ENCODE data around the gene GNAT2. TPM values are rescaled to one million over a fixed set of nuclear protein-coding genes. Genes with fewer than 3 reads are reported as not detected.

Gene GNAT2
- total RNA-seq, 1 donor from 2014 or later, result not detected

GRCh38 chr1:109634292-109634691 is 14.9 kb upstream of the GNAT2 start:
- Mint-ChIP-seq H3K9me3 (no peaks in the 10 kb centered on the region), H3K36me3 (peaks cover 7% of the 10 kb centered on the region), H3K4me3 (peak overlapping the region; percentile 19), H3K27ac (no peak overlapping the region), H3K27me3 (ENCODE audit: insufficient read depth, low read depth) (peaks cover 4% of the 10 kb centered on the region), H3K4me1 (peaks cover 28% of the 10 kb centered on the region)
- Histone ChIP-seq H3K27ac (no peak overlapping the region), H3K36me3 (no peaks in the 10 kb centered on the region), H3F3A (ENCODE audit: low read depth) (peaks cover 9% of the 10 kb centered on the region), H3K4me2 (no peak overlapping the region), H3K27me3 (no peaks in the 10 kb centered on the region), H4K20me1 (ENCODE audit: low read depth) (no peaks in the 10 kb centered on the region), H3K4me3 (no peak overlapping the region), H2AFZ (replicated peaks) (no peak overlapping the region), H3K9me3 (ENCODE audit: low read depth) (no peaks in the 10 kb centered on the region), H3K9ac (no peak overlapping the region), H3K79me2 (ENCODE audit: low read depth) (no peaks in the 10 kb centered on the region), H3K4me1 (peaks cover 27% of the 10 kb centered on the region)
- no peak for TF ChIP-seq CTCF (IDR thresholded peaks at IDR 0.05)
- TF ChIP-seq EZH2 (IDR thresholded peaks at IDR 0.05), result no peak
- no peak for TF ChIP-seq EZH2phosphoT487 (IDR thresholded peaks at IDR 0.05)
- no peak for DNase-seq (ENCODE audit: low spot score)

- Mint-ChIP-seq H3K4me3 (no peak overlapping the region), H3K27ac (peak overlapping the region; percentile 63), H3K4me1 (peaks cover 24% of the 10 kb centered on the region), H3K36me3 (peaks cover 13% of the 10 kb centered on the region), H3K27me3 (ENCODE audit: insufficient read depth, low read depth) (peaks cover 2% of the 10 kb centered on the region), H3K9me3 (no peaks in the 10 kb centered on the region)
- TF ChIP-seq CTCF (IDR thresholded peaks at IDR 0.05), result no peak
- TF ChIP-seq EZH2phosphoT487 (IDR thresholded peaks at IDR 0.05), result no peak
- H3K4me1 ChIP-seq, result peaks cover 21% of the 10 kb centered on the region
- no peak overlapping the region for H3K4me3 ChIP-seq
- H3K27ac ChIP-seq, result peak overlapping the region; percentile 78
- no peaks in the 10 kb centered on the region for H3K79me2 ChIP-seq (ENCODE audit: low read depth)
- H4K20me1 ChIP-seq (ENCODE audit: low read depth), result no peaks in the 10 kb centered on the region
- H3K4me2 ChIP-seq, result peak overlapping the region; percentile 49
- H3K27me3 ChIP-seq, result no peaks in the 10 kb centered on the region
- H3K9ac ChIP-seq, result no peak overlapping the region
- DNase-seq (ENCODE audit: low spot score), result peak; percentile 72
- no peaks in the 10 kb centered on the region for H3K36me3 ChIP-seq
- H2AFZ ChIP-seq (replicated peaks), result no peak overlapping the region
- peaks cover 9% of the 10 kb centered on the region for H3F3A ChIP-seq (ENCODE audit: low read depth)
- no peaks in the 10 kb centered on the region for H3K9me3 ChIP-seq (ENCODE audit: low read depth)
Measured at GRCh38 chr1:109632671-109633346, 13.4 kb upstream of the GNAT2 start.

- peaks cover 19% of the 10 kb centered on the region for H3K36me3 Mint-ChIP-seq
- H3K27ac Mint-ChIP-seq, result no peak overlapping the region
- Histone ChIP-seq H3K9ac (no peak overlapping the region), H3K4me2 (no peak overlapping the region), H3K4me1 (peaks cover 21% of the 10 kb centered on the region), H3K27ac (peak overlapping the region; percentile 37), H4K20me1 (ENCODE audit: low read depth) (no peaks in the 10 kb centered on the region), H2AFZ (replicated peaks) (no peak overlapping the region), H3K4me3 (no peak overlapping the region), H3K9me3 (ENCODE audit: low read depth) (no peaks in the 10 kb centered on the region), H3K36me3 (no peaks in the 10 kb centered on the region), H3K79me2 (ENCODE audit: low read depth) (no peaks in the 10 kb centered on the region), H3F3A (ENCODE audit: low read depth) (peaks cover 9% of the 10 kb centered on the region), H3K27me3 (no peaks in the 10 kb centered on the region)
- H3K4me1 Mint-ChIP-seq, result peaks cover 21% of the 10 kb centered on the region
- no peak for DNase-seq (ENCODE audit: low spot score)
- no peaks in the 10 kb centered on the region for H3K9me3 Mint-ChIP-seq
- no peak for TF ChIP-seq EZH2phosphoT487 (IDR thresholded peaks at IDR 0.05)
- TF ChIP-seq CTCF (IDR thresholded peaks at IDR 0.05), result no peak
- TF ChIP-seq EZH2 (IDR thresholded peaks at IDR 0.05), result no peak
- peaks cover 2% of the 10 kb centered on the region for H3K27me3 Mint-ChIP-seq (ENCODE audit: insufficient read depth, low read depth)
- H3K4me3 Mint-ChIP-seq, result no peak overlapping the region
Measured at GRCh38 chr1:109631513-109632505, 12.4 kb upstream of the GNAT2 start.

All from neural progenitor cell (in vitro differentiated cells).